H1 (cell line): ENCODE data around the gene NR2C2AP. TPM values are rescaled to one million over a fixed set of nuclear protein-coding genes. Genes with fewer than 3 reads are reported as not detected.

ENCODE experiments used
- CTCF ChIA-PET: fragments of 300-600 bp; sonication (Branson Sonifier 250); formaldehyde crosslinking; loops from one replicate; lab custom pipeline; 2021; ENCODE audit not compliant: partially characterized antibody; lab: Charles Lee
- POLR2A ChIA-PET: fragments of 300-600 bp; sonication (Branson Sonifier 250); formaldehyde crosslinking; loops from one replicate; lab custom pipeline; 2021; ENCODE audit warnings: inconsistent platforms; ENCODE audit not compliant: partially characterized antibody; lab: Charles Lee
- DNase-seq, 2 experiments: peaks; one replicate each; pipeline versions ENCODE4 v3.0.0 to v3.0.0-alpha.2; 2010 to 2022; ENCODE audit warnings: low spot score in 2 of 2, low read depth in 1 of 2, mixed read lengths in 1 of 2
- FAIRE-seq: peaks from 2 replicates; lab custom pipeline; 2011; peaks lifted over from hg19 to GRCh38; lab: Jason Lieb, UNC
- H2AFZ ChIP-seq: 2 replicates; pipeline ENCODE4 v1.8.1; 2012; ENCODE audit warnings: low read length, inconsistent platforms
- H2AK5ac ChIP-seq: 2 replicates; pipeline ENCODE4 v1.6.1; 2013; ENCODE audit warnings: low read depth, low read length
- H2BK120ac ChIP-seq: replicated peaks from 2 replicates; pipeline ENCODE3; 2013; ENCODE audit warnings: low read depth, low read length, inconsistent platforms
- H2BK12ac ChIP-seq: 2 replicates; pipeline ENCODE4 v1.6.1; 2013; ENCODE audit warnings: low read depth, low read length
- H2BK15ac ChIP-seq: 2 replicates; pipeline ENCODE4 v1.6.1; 2013; ENCODE audit warnings: low read length
- H2BK20ac ChIP-seq: 2 replicates; pipeline ENCODE4 v1.6.1; 2013; ENCODE audit warnings: low read length
- H2BK5ac ChIP-seq: 2 replicates; pipeline ENCODE4 v1.6.1; 2013; ENCODE audit warnings: low read depth, low read length
- H3K14ac ChIP-seq: 2 replicates; pipeline ENCODE4 v1.6.1; 2013; ENCODE audit warnings: inconsistent platforms; ENCODE audit not compliant: insufficient read length
- H3K18ac ChIP-seq: 2 replicates; pipeline ENCODE4 v1.6.1; 2013; ENCODE audit warnings: low read length; ENCODE audit errors: extremely low read depth
- H3K23ac ChIP-seq: 2 replicates; pipeline ENCODE4 v1.6.1; 2013; ENCODE audit warnings: inconsistent platforms; ENCODE audit not compliant: insufficient read length
- H3K23me2 ChIP-seq: 2 replicates; pipeline ENCODE4 v1.6.1; 2013; ENCODE audit warnings: low read depth, low read length
- H3K27ac ChIP-seq: 2 replicates; pipeline ENCODE4 v1.6.1; 2011; ENCODE audit warnings: low read depth, low read length, inconsistent platforms
- H3K27me3 ChIP-seq, 4 experiments: replicated peaks in 1 of 4; 1 replicate in 1 of 4; 2 replicates in 3 of 4; pipeline versions ENCODE4 v1.6.1 to v1.8.1; 2011 to 2013; ENCODE audit warnings: low read length in 3 of 4, mild to moderate bottlenecking in 3 of 4, inconsistent platforms in 2 of 4, mixed read lengths in 2 of 4, moderate library complexity in 1 of 4; ENCODE audit not compliant: control insufficient read depth in 3 of 4, insufficient read depth in 3 of 4; ENCODE audit errors: extremely low read depth in 1 of 4
- H3K36me3 ChIP-seq, 4 experiments: 2 replicates each; pipeline versions ENCODE4 v1.6.1 to v1.8.1; 2011 to 2013; ENCODE audit warnings: mild to moderate bottlenecking in 4 of 4, low read length in 3 of 4, moderate library complexity in 2 of 4, control low read depth in 1 of 4, inconsistent platforms in 1 of 4; ENCODE audit not compliant: insufficient read depth in 4 of 4, control insufficient read depth in 2 of 4
- H3K4ac ChIP-seq: replicated peaks from 2 replicates; pipeline ENCODE3; 2013; ENCODE audit warnings: low read length, low read depth, mixed read lengths, inconsistent platforms; ENCODE audit not compliant: insufficient read length
- H3K4me1 ChIP-seq, 4 experiments: replicated peaks in 1 of 4; 1 replicate in 1 of 4; 2 replicates in 3 of 4; pipeline versions ENCODE4 v1.6.1 to v1.8.1; 2011 to 2013; ENCODE audit warnings: low read length in 3 of 4, inconsistent platforms in 2 of 4, mixed read lengths in 1 of 4; ENCODE audit not compliant: insufficient read depth in 4 of 4, control insufficient read depth in 3 of 4
- H3K4me2 ChIP-seq, 2 experiments: 2 replicates each; pipeline versions ENCODE4 v1.6.1 to v1.8.1; 2011 to 2013; ENCODE audit warnings: low read depth in 2 of 2, low read length in 2 of 2, control low read depth in 1 of 2, inconsistent platforms in 1 of 2, mild to moderate bottlenecking in 1 of 2; ENCODE audit not compliant: insufficient read depth in 1 of 2
- H3K4me3 ChIP-seq, 4 experiments: fragments of 200-600, 300-600 bp in 1 of 4; sonication (generic), shearing (Covaris generic), sonication (Bioruptor Twin) in 1 of 4; 2 replicates each; pipeline versions ENCODE4 v1.5.1 to v1.8.1; 2011 to 2016; ENCODE audit warnings: low read length in 4 of 4, low read depth in 3 of 4, control low read depth in 2 of 4, inconsistent platforms in 2 of 4, mild to moderate bottlenecking in 2 of 4, mixed read lengths in 1 of 4, moderate library complexity in 1 of 4; ENCODE audit not compliant: insufficient read depth in 2 of 4; ENCODE audit errors: extremely low read depth in 1 of 4
- H3K56ac ChIP-seq: replicated peaks from 2 replicates; pipeline ENCODE3; 2013; ENCODE audit warnings: low read depth, mild to moderate bottlenecking, mixed read lengths, low read length, inconsistent platforms; ENCODE audit not compliant: insufficient read length
- H3K79me1 ChIP-seq: 2 replicates; pipeline ENCODE4 v1.6.1; 2013; ENCODE audit warnings: low read depth, low read length, control low read depth
- H3K79me2 ChIP-seq, 2 experiments: 2 replicates each; pipeline versions ENCODE4 v1.6.1 to v1.8.1; 2012 to 2013; ENCODE audit warnings: low read length in 2 of 2, mild to moderate bottlenecking in 2 of 2, inconsistent platforms in 1 of 2; ENCODE audit not compliant: insufficient read depth in 2 of 2, control insufficient read depth in 1 of 2
- H3K9ac ChIP-seq, 4 experiments: replicated peaks in 1 of 4; 1 replicate in 1 of 4; 2 replicates in 3 of 4; pipeline versions ENCODE4 v1.6.1 to v1.8.1; 2011 to 2013; ENCODE audit warnings: low read depth in 3 of 4, low read length in 3 of 4, control low read depth in 2 of 4, mild to moderate bottlenecking in 2 of 4, moderate library complexity in 2 of 4, inconsistent platforms in 1 of 4; ENCODE audit errors: extremely low read depth in 1 of 4
- H3K9me3 ChIP-seq, 2 experiments: 2 replicates each; pipeline versions ENCODE4 v1.6.1 to v1.8.1; 2012 to 2013; ENCODE audit warnings: mild to moderate bottlenecking in 2 of 2, moderate library complexity in 2 of 2, control low read depth in 1 of 2, inconsistent platforms in 1 of 2, low read depth in 1 of 2, low read length in 1 of 2, mixed read lengths in 1 of 2; ENCODE audit not compliant: insufficient read depth in 2 of 2
- H4K20me1 ChIP-seq, 2 experiments: replicated peaks in 1 of 2; 2 replicates each; pipeline versions ENCODE3 to v1.8.1; 2011 to 2013; ENCODE audit warnings: inconsistent platforms in 2 of 2, low read length in 2 of 2, mild to moderate bottlenecking in 1 of 2; ENCODE audit not compliant: insufficient read depth in 2 of 2, control insufficient read depth in 1 of 2
- H4K5ac ChIP-seq: 2 replicates; pipeline ENCODE4 v1.6.1; 2013; ENCODE audit warnings: low read length, low read depth, mixed read lengths, inconsistent platforms; ENCODE audit not compliant: insufficient read length
- H4K8ac ChIP-seq: 2 replicates; pipeline ENCODE4 v1.8.0; 2013; ENCODE audit warnings: mild to moderate bottlenecking, moderate library complexity, low read length, inconsistent platforms; ENCODE audit not compliant: insufficient read depth; ENCODE audit errors: extremely low read depth
- H4K91ac ChIP-seq: replicated peaks from 2 replicates; pipeline ENCODE3; 2013; ENCODE audit warnings: low read length, mixed read lengths, inconsistent platforms; ENCODE audit not compliant: insufficient read length
- ASH2L ChIP-seq: fragments of 200-600, 300-600 bp; sonication (generic); IDR thresholded peaks from one replicate; pipeline ENCODE4 v1.7.1; 2017; ENCODE audit warnings: low read length
- CBX8 ChIP-seq: fragments of 300-800, 300-1000 bp; sonication (generic); IDR thresholded peaks from 2 replicates; pipeline ENCODE4 v1.7.1; 2016; ENCODE audit warnings: low read depth, low read length, borderline replicate concordance
- CHD1 ChIP-seq: IDR thresholded peaks from 2 replicates; pipeline ENCODE4 v1.6.1; 2012; ENCODE audit warnings: low read depth, low read length, improper control_type of control experiment
- SIRT6 ChIP-seq: IDR thresholded peaks from one replicate; pipeline ENCODE4 v1.7.1; 2012; ENCODE audit warnings: low read length, inconsistent platforms
- SP4 ChIP-seq: IDR thresholded peaks from 2 replicates; pipeline ENCODE4 v1.6.1; 2012; ENCODE audit warnings: low read length, inconsistent platforms
- WGBS, 2 experiments: shearing (Covaris generic) in 1 of 2; methylation state at CpG; one replicate each; pipeline versions ENCODE4 v1.1.6 to v1.1.7; 2013 to 2015; ENCODE audit warnings: low lambda C conversion rate in 2 of 2, mixed read lengths in 2 of 2, inconsistent platforms in 1 of 2, low coverage in 1 of 2, missing lambda C conversion rate in 1 of 2; ENCODE audit not compliant: insufficient replicate concordance in 2 of 2, insufficient coverage in 1 of 2, insufficient read length in 1 of 2; ENCODE audit errors: extremely low coverage in 1 of 2, missing lambda C conversion rate in 1 of 2; 5-methylcytosine and 5-hydroxymethylcytosine counted together
- polyA plus RNA-seq, 7 experiments: library from polyadenylated mRNA; depleted of rRNA in 3 of 7; stranded (reverse) in 5 of 7; unstranded in 2 of 7; fragments of >200 nt in 5 of 7; fragments of 200-250 nt in 2 of 7; gene quantifications; 1 replicate in 5 of 7; 2 replicates in 1 of 7; 4 replicates in 1 of 7; pipeline versions ENCODE4 v1.2.1 to v1.2.3, GENCODE V29; 2011 to 2013; ENCODE audit warnings: missing spikeins in 2 of 7, mixed read lengths in 2 of 7
- total RNA-seq: library from RNA; stranded (reverse); fragmentation: NEBNext Ultra II Directional; extraction: Animal tissue kit (Norgen Biotek cat#: 25700); gene quantifications from 2 replicates; pipeline ENCODE4 v1.2.1, GENCODE V29; 2021

The NR2C2AP gene
- total and polyA plus RNA-seq, 2 of the 8 experiments (the other 6 are each of a cell fraction or from before 2014, with no cell fraction given): 16.4 to 20.5 TPM

- 89% methylated on average over 10 of the region's 10 CpGs; no CpG with 5 or more reads in 1 of the 2 experiments for whole genome bisulfite sequencing, 2 experiments
- Histone ChIP-seq H2BK120ac (no peak overlapping the region), H3K14ac (no peak overlapping the region), H2BK15ac (no peak overlapping the region), H2BK5ac (no peak overlapping the region), H3K9ac (no peak overlapping the region), H3K4me1 (peaks cover 0 to 4% (median 1%) of the 10 kb centered on the region in 4 experiments; a peak in 4 of 7 replicates), H2BK20ac (no peak overlapping the region), H3K23ac (no peak overlapping the region), H3K79me2 (no peaks in the 10 kb centered on the region), H3K27ac (no peak overlapping the region), H4K20me1 (no peaks in the 10 kb centered on the region), H3K4me2 (no peak overlapping the region), H4K5ac (no peak overlapping the region), H3K79me1 (no peaks in the 10 kb centered on the region), H3K27me3 (no peaks in the 10 kb centered on the region; a peak in 1 of 7 replicates), H4K8ac (no peak overlapping the region), H2BK12ac (0 out of 2 replicates have a peak overlapping the region, but pooled peaks have one; percentile 42), H3K4me3 (no peak overlapping the region), H3K23me2 (no peaks in the 10 kb centered on the region), H4K91ac (no peak overlapping the region), H3K18ac (no peak overlapping the region), H3K9me3 (no peaks in the 10 kb centered on the region), H3K56ac (no peak overlapping the region), H2AFZ (no peak overlapping the region), H3K36me3 (peaks cover 0 to 8% (median 0%) of the 10 kb centered on the region in 4 experiments; a peak in 1 of 8 replicates), H3K4ac (no peak overlapping the region), H2AK5ac (no peak overlapping the region)
- TF ChIP-seq SIRT6: no peak
- TF ChIP-seq SP4: no peak
- no peak for TF ChIP-seq CHD1
- TF ChIP-seq ASH2L: no peak
- no peak for TF ChIP-seq CBX8
- no peak for FAIRE-seq
- POLR2A ChIA-PET: interaction anchor here (1.0 to 9.4 kb wide), 6 partner anchors 8 to 94 kb away, joined by 3 to 133 read pairs (median 4); partner anchors contain the start of gene MEF2B
- no peak for DNase-seq
- CTCF ChIA-PET: interaction anchor here (0.6 to 11.9 kb wide), 11 partner anchors 8 to 160 kb away, joined by 3 to 109 read pairs (median 4); partner anchors contain the start of genes MEF2B and NR2C2AP
These were observed 47.6 kb downstream of the NR2C2AP start for GRCh38 chr19:19155495-19156219.
